ENCODE results near the gene CTNNBL1. TPM values are rescaled to one million over a fixed set of nuclear protein-coding genes. Genes with fewer than 3 reads are reported as not detected.

The CTNNBL1 gene
- total RNA-seq, 1 donor from 2014 or later: 60.0 TPM

DNA sequence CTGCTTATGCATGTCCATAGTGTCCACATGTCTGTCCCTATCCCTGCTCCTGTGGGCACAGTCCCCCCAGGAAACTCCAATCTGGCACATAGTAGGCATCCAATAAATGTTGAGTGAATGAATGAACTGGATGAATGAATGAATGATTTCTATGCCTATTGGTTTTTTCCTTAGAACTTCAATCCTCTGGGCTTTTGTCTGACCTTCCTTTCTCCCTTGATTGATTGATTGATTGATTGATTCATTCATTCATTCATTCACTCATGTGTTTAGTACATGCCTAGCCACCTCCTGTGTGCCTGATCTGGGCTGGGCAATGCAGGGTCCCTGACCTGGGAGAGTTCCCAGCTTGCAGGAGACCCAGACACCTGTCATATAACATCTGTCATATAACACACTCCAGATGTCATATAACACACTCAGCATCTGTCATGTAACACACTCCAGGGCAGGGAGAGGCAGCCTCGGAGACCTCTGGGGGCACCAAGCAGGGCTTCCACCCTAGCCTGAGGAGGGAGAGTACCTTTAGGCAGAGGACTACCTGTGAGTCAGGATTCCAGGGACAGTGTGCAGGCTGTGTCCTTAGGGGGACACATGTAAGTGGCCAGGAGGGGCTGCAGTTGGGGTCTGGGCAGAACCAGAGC lies 227.0 kb downstream of the CTNNBL1 start:
- Mint-ChIP-seq H3K4me3 (no peak overlapping the region), H3K9me3 (no peaks in the 10 kb centered on the region), H3K27me3 (peaks cover 22% of the 10 kb centered on the region), H3K36me3 (no peaks in the 10 kb centered on the region), H3K27ac (no peak overlapping the region), H3K4me1 (ENCODE audit: unreplicated experiment) (peaks cover 27% of the 10 kb centered on the region)
- DNase-seq (ENCODE audit: extremely low spot score, unreplicated experiment): no peak
- TF ChIP-seq, protein P1, sequence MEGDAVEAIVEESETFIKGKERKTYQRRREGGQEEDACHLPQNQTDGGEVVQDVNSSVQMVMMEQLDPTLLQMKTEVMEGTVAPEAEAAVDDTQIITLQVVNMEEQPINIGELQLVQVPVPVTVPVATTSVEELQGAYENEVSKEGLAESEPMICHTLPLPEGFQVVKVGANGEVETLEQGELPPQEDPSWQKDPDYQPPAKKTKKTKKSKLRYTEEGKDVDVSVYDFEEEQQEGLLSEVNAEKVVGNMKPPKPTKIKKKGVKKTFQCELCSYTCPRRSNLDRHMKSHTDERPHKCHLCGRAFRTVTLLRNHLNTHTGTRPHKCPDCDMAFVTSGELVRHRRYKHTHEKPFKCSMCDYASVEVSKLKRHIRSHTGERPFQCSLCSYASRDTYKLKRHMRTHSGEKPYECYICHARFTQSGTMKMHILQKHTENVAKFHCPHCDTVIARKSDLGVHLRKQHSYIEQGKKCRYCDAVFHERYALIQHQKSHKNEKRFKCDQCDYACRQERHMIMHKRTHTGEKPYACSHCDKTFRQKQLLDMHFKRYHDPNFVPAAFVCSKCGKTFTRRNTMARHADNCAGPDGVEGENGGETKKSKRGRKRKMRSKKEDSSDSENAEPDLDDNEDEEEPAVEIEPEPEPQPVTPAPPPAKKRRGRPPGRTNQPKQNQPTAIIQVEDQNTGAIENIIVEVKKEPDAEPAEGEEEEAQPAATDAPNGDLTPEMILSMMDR (conservative IDR thresholded peaks at IDR 0.05): no peak

DNA sequence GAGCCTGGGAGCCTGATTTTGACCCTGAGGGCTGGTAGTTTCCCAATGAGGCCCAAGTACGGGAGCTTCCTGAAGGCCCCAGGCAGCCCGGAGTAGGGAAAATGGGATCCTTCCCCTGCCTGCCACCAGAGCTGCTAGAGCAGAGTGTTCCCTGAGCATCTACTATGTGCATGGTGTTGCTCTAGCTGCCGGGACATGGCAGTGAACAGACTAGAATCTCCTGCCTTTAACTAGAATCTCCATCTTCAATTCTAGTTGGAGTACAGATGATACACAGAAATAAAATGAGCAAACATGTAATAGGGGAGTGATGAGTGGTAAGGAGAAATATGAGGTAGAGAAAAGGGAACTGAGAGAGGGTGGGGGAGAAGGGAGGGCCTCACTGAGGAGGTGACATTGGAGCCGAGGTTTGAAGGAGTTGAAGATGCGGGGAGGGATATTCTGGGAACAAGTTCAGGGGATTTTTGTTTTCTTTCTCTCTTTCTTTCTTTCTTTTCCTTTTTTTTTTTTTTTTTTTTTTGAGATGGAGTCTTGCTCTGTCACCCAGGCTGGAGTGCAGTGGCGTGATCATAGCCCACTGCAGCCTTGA lies 227.6 kb downstream of the CTNNBL1 start:
- TF ChIP-seq, protein P1 (conservative IDR thresholded peaks at IDR 0.05): no peak
- peaks cover 16% of the 10 kb centered on the region for H3K27me3 Mint-ChIP-seq
- H3K27ac Mint-ChIP-seq: no peak overlapping the region
- H3K4me1 Mint-ChIP-seq (ENCODE audit: unreplicated experiment): peaks cover 21% of the 10 kb centered on the region
- no peaks in the 10 kb centered on the region for H3K9me3 Mint-ChIP-seq
- H3K36me3 Mint-ChIP-seq: no peaks in the 10 kb centered on the region
- no peak for DNase-seq (ENCODE audit: extremely low spot score, unreplicated experiment)
- H3K4me3 Mint-ChIP-seq: no peak overlapping the region

Other genes with a start within 250 kb of the CTNNBL1 start
- gene NNAT, start 172.8 kb upstream of the CTNNBL1 start, total RNA-seq (ENCODE audit: low replicate concordance): 19.2 and 114 TPM in 2 replicates
- gene BLCAP, start 166.2 kb upstream of the CTNNBL1 start, total RNA-seq (ENCODE audit: low replicate concordance): 75.7 and 79.7 TPM in 2 replicates
- 11.4 and 11.6 TPM in 2 replicates for gene VSTM2L, start 209.1 kb downstream of the CTNNBL1 start, total RNA-seq (ENCODE audit: low replicate concordance)

Measured in type B pancreatic cell (in vitro differentiated cells).